ENCODE results near the gene CTNND2.

Gene CTNND2

GRCh38 chr5:11922394-11922793 lies 18.1 kb upstream of the CTNND2 start:
- no peak for DNase-seq (ENCODE audit: low read depth)
- H3K4me3 ChIP-seq (ENCODE audit: low read depth, low read length): no peak overlapping the region
- TF ChIP-seq CTCF (conservative IDR thresholded peaks at IDR 0.05; ENCODE audit: low read depth, low read length): no peak

GRCh38 chr5:11918463-11919045 lies 14.3 kb upstream of the CTNND2 start:
- DNase-seq (ENCODE audit: low read depth): no peak
- H3K4me3 ChIP-seq (ENCODE audit: low read depth, low read length): no peak overlapping the region
- TF ChIP-seq CTCF (conservative IDR thresholded peaks at IDR 0.05; ENCODE audit: low read depth, low read length): no peak

- DNase-seq (ENCODE audit: low read depth): no peak
- H3K4me3 ChIP-seq (ENCODE audit: low read depth, low read length): no peak overlapping the region
- no peak for TF ChIP-seq CTCF (conservative IDR thresholded peaks at IDR 0.05; ENCODE audit: low read depth, low read length)
Observed at GRCh38 chr5:11909471-11909870, 5.2 kb upstream of the CTNND2 start.

GRCh38 chr5:11906497-11906896 lies 2.3 kb upstream of the CTNND2 start:
- no peak for TF ChIP-seq CTCF (conservative IDR thresholded peaks at IDR 0.05; ENCODE audit: low read depth, low read length)
- H3K4me3 ChIP-seq (ENCODE audit: low read depth, low read length): no peak overlapping the region
- no peak for DNase-seq (ENCODE audit: low read depth)

- no peak for TF ChIP-seq CTCF (conservative IDR thresholded peaks at IDR 0.05; ENCODE audit: low read depth, low read length)
- DNase-seq (ENCODE audit: low read depth): no peak
- no peak overlapping the region for H3K4me3 ChIP-seq (ENCODE audit: low read depth, low read length)
Observed at GRCh38 chr5:11905206-11905605, 960 bp upstream of the CTNND2 start.

GRCh38 chr5:11903614-11904264 lies 507 bp downstream of the CTNND2 start:
- TF ChIP-seq CTCF (conservative IDR thresholded peaks at IDR 0.05; ENCODE audit: low read depth, low read length): no peak
- no peak for DNase-seq (ENCODE audit: low read depth)
- H3K4me3 ChIP-seq (ENCODE audit: low read depth, low read length): peak overlapping the region; percentile 8

- H3K4me3 ChIP-seq (ENCODE audit: low read depth, low read length): no peak overlapping the region
- TF ChIP-seq CTCF (conservative IDR thresholded peaks at IDR 0.05; ENCODE audit: low read depth, low read length): no peak
- no peak for DNase-seq (ENCODE audit: low read depth)
Observed at GRCh38 chr5:11903121-11903613, 1.1 kb downstream of the CTNND2 start.
